CD4-positive, alpha-beta T cell treated with Interleukin-6 for 4 hours (primary cell): ENCODE data around the gene SLC35B3.
"Not testable (repeated sequence)": the region's sequence is repeated elsewhere in the genome, so short reads cannot be mapped to it uniquely, and the experiment has no call there.

Source experiments
- DNase-seq: peaks from one replicate; pipeline ENCODE4 v3.0.0-alpha.2; 2020; ENCODE audit warnings: mixed read lengths

The SLC35B3 gene

GRCh38 chr6:8435093-8435844 lies at the start of gene SLC35B3:
Gene SLC35B3 (minus strand): TSS chr6:8435545.
- peak; percentile 99 for DNase-seq

GRCh38 chr6:8483650-8484049 lies 48.3 kb upstream of the SLC35B3 start:
- no peak for DNase-seq

- no peak for DNase-seq
Measured at GRCh38 chr6:8481727-8482126, 46.4 kb upstream of the SLC35B3 start.

- DNase-seq: no peak
Measured at GRCh38 chr6:8478418-8478817, 43.1 kb upstream of the SLC35B3 start.

- no peak for DNase-seq
Measured at GRCh38 chr6:8476656-8477055, 41.3 kb upstream of the SLC35B3 start.

GRCh38 chr6:8468552-8469356 lies 33.4 kb upstream of the SLC35B3 start:
- DNase-seq: no peak

GRCh38 chr6:8462694-8463093 lies 27.3 kb upstream of the SLC35B3 start:
- no peak for DNase-seq

GRCh38 chr6:8462169-8462568 lies 26.8 kb upstream of the SLC35B3 start:
- no peak for DNase-seq

- no peak for DNase-seq
Measured at GRCh38 chr6:8446391-8446790, 11.0 kb upstream of the SLC35B3 start.

- DNase-seq: not testable (repeated sequence)
Measured at GRCh38 chr6:8445930-8446329, 10.6 kb upstream of the SLC35B3 start.

GRCh38 chr6:8442150-8442549 lies 6.8 kb upstream of the SLC35B3 start:
- no peak for DNase-seq

GRCh38 chr6:8441452-8441851 lies 6.1 kb upstream of the SLC35B3 start:
- DNase-seq: no peak

- DNase-seq: no peak
Measured at GRCh38 chr6:8439601-8440268, 4.4 kb upstream of the SLC35B3 start.

GRCh38 chr6:8437813-8438212 lies 2.5 kb upstream of the SLC35B3 start:
- DNase-seq: no peak

- no peak for DNase-seq
Measured at GRCh38 chr6:8436966-8437365, 1.6 kb upstream of the SLC35B3 start.

GRCh38 chr6:8435845-8436168 lies 462 bp upstream of the SLC35B3 start:
- DNase-seq: no peak

GRCh38 chr6:8434727-8435092 lies 635 bp downstream of the SLC35B3 start:
- no peak for DNase-seq

GRCh38 chr6:8432614-8433013 lies 2.7 kb downstream of the SLC35B3 start:
- DNase-seq: no peak

- DNase-seq: no peak
Measured at GRCh38 chr6:8429821-8430220, 5.5 kb downstream of the SLC35B3 start.

- not testable (repeated sequence) for DNase-seq
Measured at GRCh38 chr6:8426544-8426943, 8.8 kb downstream of the SLC35B3 start.

GRCh38 chr6:8420031-8420588 lies 15.2 kb downstream of the SLC35B3 start:
- no peak for DNase-seq

- no peak for DNase-seq
Measured at GRCh38 chr6:8415913-8416312, 19.4 kb downstream of the SLC35B3 start.

- no peak for DNase-seq
Measured at GRCh38 chr6:8415280-8415679, 20.1 kb downstream of the SLC35B3 start.

GRCh38 chr6:8414844-8415243 lies 20.5 kb downstream of the SLC35B3 start:
- DNase-seq: no peak
